A549 (cell line): ENCODE results near the gene PBX1.
A peak's percentile ranks its signal among the peaks of the same experiment; 100 is the strongest.

Experiments
- CBX8 ChIP-seq: fragments of 200-600 bp; sonication (generic); IDR thresholded peaks from 2 replicates; pipeline ENCODE4 v1.6.1; 2016
- CEBPB ChIP-seq, 2 experiments: fragments of >200 bp in 1 of 2; sonication (Bioruptor Twin) in 1 of 2; formaldehyde crosslinking in 1 of 2; IDR thresholded peaks; 2 replicates each; pipeline ENCODE4 v1.6.1; 2012 to 2016
- EP300 ChIP-seq, 2 experiments: fragments of >200 bp; sonication (Bioruptor Twin); formaldehyde crosslinking; IDR thresholded peaks; 2 replicates in 1 of 2; 3 replicates in 1 of 2; pipeline ENCODE4 v1.6.1; 2016 to 2017
- GATA3 ChIP-seq: IDR thresholded peaks from 2 replicates; pipeline ENCODE4 v1.6.1; 2012; ENCODE audit warnings: borderline replicate concordance
- MAFK ChIP-seq: fragments of 450-650 bp; IDR thresholded peaks from 2 replicates; pipeline ENCODE4 v1.6.1; 2014; ENCODE audit not compliant: partially characterized antibody
- POLR2A ChIP-seq: IDR thresholded peaks from 2 replicates; pipeline ENCODE4 v1.6.1; 2012; ENCODE audit warnings: mild to moderate bottlenecking, low read length
- RARB ChIP-seq: fragments of 250-450 bp; sonication (Bioruptor Pico); IDR thresholded peaks from 2 replicates; pipeline ENCODE4 v1.8.0; 2021; ENCODE audit warnings: mild to moderate bottlenecking, moderate library complexity
- RFX5 ChIP-seq: fragments of 450-650 bp; IDR thresholded peaks from 2 replicates; pipeline ENCODE4 v1.7.1; 2014; ENCODE audit warnings: antibody characterized with exemption, mild to moderate bottlenecking, moderate library complexity
- TF ChIP-seq, protein P1 (sequence below): fragments of >200 bp; sonication (Bioruptor Twin); formaldehyde crosslinking; IDR thresholded peaks from 3 replicates; pipeline ENCODE4 v1.5.1; 2016
- TF ChIP-seq, protein P2 (sequence below): fragments of 250-450 bp; sonication (Bioruptor Pico); IDR thresholded peaks from 2 replicates; pipeline ENCODE4 v1.5.0; 2021; ENCODE audit warnings: mild to moderate bottlenecking, moderate library complexity, borderline replicate concordance
- TF ChIP-seq, protein P3 (sequence below): fragments of 450-650 bp; IDR thresholded peaks from 2 replicates; pipeline ENCODE4 v1.6.1; 2014; ENCODE audit warnings: antibody characterized with exemption
- TF ChIP-seq, protein P4 (sequence below): IDR thresholded peaks from 2 replicates; pipeline ENCODE4 v1.6.1; 2012

DNA sequence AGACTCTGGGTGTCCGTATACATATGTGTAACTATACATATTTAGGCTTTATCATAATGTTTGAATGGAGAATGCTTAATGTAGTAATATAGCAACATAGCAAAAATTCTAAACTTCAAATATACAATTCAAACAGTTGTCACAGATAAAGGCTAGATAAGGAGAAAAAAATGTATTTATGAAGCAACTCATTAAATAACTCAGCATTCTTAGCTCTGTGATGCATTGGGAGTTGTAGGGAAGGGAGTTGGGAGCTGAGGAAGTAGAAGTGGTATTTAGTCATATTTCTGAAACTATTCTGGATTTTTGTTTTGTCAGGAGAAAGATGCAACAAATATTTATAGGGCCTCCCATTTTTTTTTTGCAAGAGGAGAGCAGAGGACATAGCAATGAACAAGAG, 197.8 kb downstream of the PBX1 start:
- no peak for TF ChIP-seq EP300 (IDR thresholded peaks at IDR 0.05)
- TF ChIP-seq GATA3 = peak; percentile 60; the same call in 1 of the 2 replicates
- TF ChIP-seq, protein P1, sequence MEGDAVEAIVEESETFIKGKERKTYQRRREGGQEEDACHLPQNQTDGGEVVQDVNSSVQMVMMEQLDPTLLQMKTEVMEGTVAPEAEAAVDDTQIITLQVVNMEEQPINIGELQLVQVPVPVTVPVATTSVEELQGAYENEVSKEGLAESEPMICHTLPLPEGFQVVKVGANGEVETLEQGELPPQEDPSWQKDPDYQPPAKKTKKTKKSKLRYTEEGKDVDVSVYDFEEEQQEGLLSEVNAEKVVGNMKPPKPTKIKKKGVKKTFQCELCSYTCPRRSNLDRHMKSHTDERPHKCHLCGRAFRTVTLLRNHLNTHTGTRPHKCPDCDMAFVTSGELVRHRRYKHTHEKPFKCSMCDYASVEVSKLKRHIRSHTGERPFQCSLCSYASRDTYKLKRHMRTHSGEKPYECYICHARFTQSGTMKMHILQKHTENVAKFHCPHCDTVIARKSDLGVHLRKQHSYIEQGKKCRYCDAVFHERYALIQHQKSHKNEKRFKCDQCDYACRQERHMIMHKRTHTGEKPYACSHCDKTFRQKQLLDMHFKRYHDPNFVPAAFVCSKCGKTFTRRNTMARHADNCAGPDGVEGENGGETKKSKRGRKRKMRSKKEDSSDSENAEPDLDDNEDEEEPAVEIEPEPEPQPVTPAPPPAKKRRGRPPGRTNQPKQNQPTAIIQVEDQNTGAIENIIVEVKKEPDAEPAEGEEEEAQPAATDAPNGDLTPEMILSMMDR = no peak
- no peak for TF ChIP-seq MAFK
- TF ChIP-seq, protein P2, sequence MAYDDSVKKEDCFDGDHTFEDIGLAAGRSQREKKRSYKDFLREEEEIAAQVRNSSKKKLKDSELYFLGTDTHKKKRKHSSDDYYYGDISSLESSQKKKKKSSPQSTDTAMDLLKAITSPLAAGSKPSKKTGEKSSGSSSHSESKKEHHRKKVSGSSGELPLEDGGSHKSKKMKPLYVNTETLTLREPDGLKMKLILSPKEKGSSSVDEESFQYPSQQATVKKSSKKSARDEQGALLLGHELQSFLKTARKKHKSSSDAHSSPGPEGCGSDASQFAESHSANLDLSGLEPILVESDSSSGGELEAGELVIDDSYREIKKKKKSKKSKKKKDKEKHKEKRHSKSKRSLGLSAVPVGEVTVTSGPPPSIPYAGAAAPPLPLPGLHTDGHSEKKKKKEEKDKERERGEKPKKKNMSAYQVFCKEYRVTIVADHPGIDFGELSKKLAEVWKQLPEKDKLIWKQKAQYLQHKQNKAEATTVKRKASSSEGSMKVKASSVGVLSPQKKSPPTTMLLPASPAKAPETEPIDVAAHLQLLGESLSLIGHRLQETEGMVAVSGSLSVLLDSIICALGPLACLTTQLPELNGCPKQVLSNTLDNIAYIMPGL (CRISPR knock-in tag) = no peak
- no peak for TF ChIP-seq POLR2A
- no peak for TF ChIP-seq RARB (CRISPR knock-in tag)
- no peak for TF ChIP-seq RFX5
- TF ChIP-seq, protein P3, sequence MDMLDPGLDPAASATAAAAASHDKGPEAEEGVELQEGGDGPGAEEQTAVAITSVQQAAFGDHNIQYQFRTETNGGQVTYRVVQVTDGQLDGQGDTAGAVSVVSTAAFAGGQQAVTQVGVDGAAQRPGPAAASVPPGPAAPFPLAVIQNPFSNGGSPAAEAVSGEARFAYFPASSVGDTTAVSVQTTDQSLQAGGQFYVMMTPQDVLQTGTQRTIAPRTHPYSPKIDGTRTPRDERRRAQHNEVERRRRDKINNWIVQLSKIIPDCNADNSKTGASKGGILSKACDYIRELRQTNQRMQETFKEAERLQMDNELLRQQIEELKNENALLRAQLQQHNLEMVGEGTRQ = no peak
- TF ChIP-seq, protein P4, sequence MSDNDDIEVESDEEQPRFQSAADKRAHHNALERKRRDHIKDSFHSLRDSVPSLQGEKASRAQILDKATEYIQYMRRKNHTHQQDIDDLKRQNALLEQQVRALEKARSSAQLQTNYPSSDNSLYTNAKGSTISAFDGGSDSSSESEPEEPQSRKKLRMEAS = no peak
- TF ChIP-seq CEBPB (IDR thresholded peaks at IDR 0.05) = no peak
- TF ChIP-seq CBX8 = no peak
